ENCODE data around the gene PC. TPM values are rescaled to one million over a fixed set of nuclear protein-coding genes. Genes with fewer than 3 reads are reported as not detected.
A peak's percentile ranks its signal among the peaks of the same experiment; 100 is the strongest.

The PC gene
- total RNA-seq, 1 donor from 2014 or later: 10.5 TPM

DNA sequence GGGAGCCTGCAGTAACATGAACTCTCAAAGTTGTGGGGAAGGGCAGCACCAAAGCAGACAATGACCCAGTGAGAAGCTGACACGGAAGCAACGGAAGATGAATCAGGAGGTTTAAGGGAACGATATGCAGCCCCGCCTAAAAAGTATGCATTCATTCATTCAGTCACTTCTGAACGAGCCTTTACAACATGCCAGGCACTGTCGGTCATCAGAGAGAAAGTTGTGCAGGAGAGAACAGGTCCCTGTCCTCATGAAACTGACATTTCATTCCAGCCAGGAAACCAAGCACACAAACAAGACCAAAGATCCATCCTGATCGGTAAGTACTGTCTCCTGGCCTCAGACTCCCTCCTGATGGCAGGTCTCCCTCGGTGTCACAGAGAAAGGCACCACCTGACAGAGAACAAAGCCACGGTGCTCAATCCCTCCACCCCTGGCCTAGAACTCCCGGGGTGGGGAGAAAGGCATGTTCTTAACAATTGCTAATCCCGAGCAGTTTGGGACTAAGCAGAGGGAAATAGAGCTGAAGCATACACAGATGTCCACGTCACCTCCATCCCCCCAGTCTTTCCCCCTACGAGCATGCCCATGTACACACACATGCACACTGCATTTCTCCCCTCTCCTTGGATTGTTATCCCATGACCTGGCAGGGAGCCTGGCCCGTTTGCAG is 52.0 kb downstream of the PC start:
- peaks cover 25% of the 10 kb centered on the region for H3K4me1 ChIP-seq (ENCODE audit: insufficient read depth, low read length)
- no peaks in the 10 kb centered on the region for H3K36me3 Mint-ChIP-seq (ENCODE audit: low read depth, unreplicated experiment)
- peak overlapping the region; percentile 18 for H3K27ac Mint-ChIP-seq (ENCODE audit: unreplicated experiment)
- FAIRE-seq (no peak), DNase-seq (ENCODE audit: low read depth) (peak; percentile 55)
- peak overlapping the region; percentile 8 for H2AFZ ChIP-seq (ENCODE audit: low read depth, low read length)
- H3K9me3 Mint-ChIP-seq (ENCODE audit: unreplicated experiment): no peaks in the 10 kb centered on the region
- no peak overlapping the region for H3K4me3 Mint-ChIP-seq (ENCODE audit: unreplicated experiment)
- H3K9ac ChIP-seq (ENCODE audit: low read length): no peak overlapping the region
- H3K27me3 ChIP-seq (ENCODE audit: insufficient read depth, low read length): no peaks in the 10 kb centered on the region
- H3K4me1 Mint-ChIP-seq (ENCODE audit: low read depth, unreplicated experiment): peaks cover 19% of the 10 kb centered on the region
- H3K27ac ChIP-seq (ENCODE audit: low read depth, low read length): no peak overlapping the region
- no peaks in the 10 kb centered on the region for H3K36me3 ChIP-seq (ENCODE audit: insufficient read depth, low read length)
- no peaks in the 10 kb centered on the region for H3K79me2 ChIP-seq (ENCODE audit: insufficient read depth, low read length)
- no peak for TF ChIP-seq EZH2 (IDR thresholded peaks at IDR 0.05; ENCODE audit: insufficient read depth, low read length)
- TF ChIP-seq CTCF (IDR thresholded peaks at IDR 0.05; ENCODE audit: insufficient read depth, low read depth, low read length): no peak
- peaks cover 7% of the 10 kb centered on the region for H3K27me3 Mint-ChIP-seq (ENCODE audit: low read depth, unreplicated experiment)
- no peak overlapping the region for H3K4me3 ChIP-seq (ENCODE audit: insufficient read depth, low read depth, low read length)
- H3K4me2 ChIP-seq (ENCODE audit: low read length): peak overlapping the region; percentile 13
- H4K20me1 ChIP-seq (ENCODE audit: insufficient read depth, low read length): no peaks in the 10 kb centered on the region
- H3K9me3 ChIP-seq (ENCODE audit: insufficient read depth, low read depth, low read length): no peaks in the 10 kb centered on the region

- H3K4me1 ChIP-seq (ENCODE audit: insufficient read depth, low read length): peaks cover 25% of the 10 kb centered on the region
- no peaks in the 10 kb centered on the region for H3K36me3 Mint-ChIP-seq (ENCODE audit: low read depth, unreplicated experiment)
- peaks cover 7% of the 10 kb centered on the region for H3K27me3 Mint-ChIP-seq (ENCODE audit: low read depth, unreplicated experiment)
- no peak overlapping the region for H3K4me3 Mint-ChIP-seq (ENCODE audit: unreplicated experiment)
- H3K4me3 ChIP-seq (ENCODE audit: insufficient read depth, low read depth, low read length): no peak overlapping the region
- H4K20me1 ChIP-seq (ENCODE audit: insufficient read depth, low read length): no peaks in the 10 kb centered on the region
- FAIRE-seq (no peak), DNase-seq (ENCODE audit: low read depth) (no peak)
- H3K9me3 Mint-ChIP-seq (ENCODE audit: unreplicated experiment): no peaks in the 10 kb centered on the region
- H3K36me3 ChIP-seq (ENCODE audit: insufficient read depth, low read length): no peaks in the 10 kb centered on the region
- no peak overlapping the region for H3K27ac ChIP-seq (ENCODE audit: low read depth, low read length)
- H3K9ac ChIP-seq (ENCODE audit: low read length): no peak overlapping the region
- H2AFZ ChIP-seq (ENCODE audit: low read depth, low read length): no peak overlapping the region
- no peaks in the 10 kb centered on the region for H3K27me3 ChIP-seq (ENCODE audit: insufficient read depth, low read length)
- H3K79me2 ChIP-seq (ENCODE audit: insufficient read depth, low read length): no peaks in the 10 kb centered on the region
- H3K4me1 Mint-ChIP-seq (ENCODE audit: low read depth, unreplicated experiment): peaks cover 19% of the 10 kb centered on the region
- TF ChIP-seq CTCF (IDR thresholded peaks at IDR 0.05; ENCODE audit: insufficient read depth, low read depth, low read length) (no peak), EZH2 (IDR thresholded peaks at IDR 0.05; ENCODE audit: insufficient read depth, low read length) (no peak)
- H3K9me3 ChIP-seq (ENCODE audit: insufficient read depth, low read depth, low read length): no peaks in the 10 kb centered on the region
- H3K27ac Mint-ChIP-seq (ENCODE audit: unreplicated experiment): no peak overlapping the region
- H3K4me2 ChIP-seq (ENCODE audit: low read length): peak overlapping the region; percentile 13
These were observed 52.6 kb downstream of the PC start for GRCh38 chr11:66905631-66906030.

DNA sequence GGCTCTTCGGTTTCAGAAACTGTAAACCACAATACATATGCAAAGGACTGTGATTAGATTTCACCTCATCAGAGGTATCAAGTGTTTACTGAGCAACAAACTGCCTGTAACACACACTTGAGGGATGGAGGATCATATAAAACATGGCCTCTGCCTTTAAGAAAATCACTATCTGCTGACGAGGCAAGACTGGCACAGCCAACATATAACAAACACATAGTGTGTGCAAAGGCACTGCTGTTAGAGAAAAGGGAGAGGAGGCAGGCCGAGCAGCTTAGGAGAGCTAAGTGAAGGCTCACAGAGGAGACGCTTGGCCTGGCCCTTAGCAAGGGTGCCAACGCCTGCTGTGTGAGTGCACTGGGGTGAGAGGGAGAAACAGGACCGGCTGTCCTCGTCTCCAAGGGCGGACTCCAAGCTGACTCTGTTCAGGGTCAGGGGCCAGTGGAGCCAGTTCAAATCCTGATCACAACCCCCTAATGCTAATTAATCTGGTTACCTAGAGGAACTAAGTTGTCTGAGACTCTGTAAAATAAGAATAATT is 53.1 kb downstream of the PC start:
- Histone ChIP-seq H3K9ac (ENCODE audit: low read length) (no peak overlapping the region), H2AFZ (ENCODE audit: low read depth, low read length) (no peak overlapping the region), H4K20me1 (ENCODE audit: insufficient read depth, low read length) (no peaks in the 10 kb centered on the region), H3K4me1 (ENCODE audit: insufficient read depth, low read length) (peaks cover 25% of the 10 kb centered on the region), H3K4me3 (ENCODE audit: insufficient read depth, low read depth, low read length) (no peak overlapping the region), H3K36me3 (ENCODE audit: insufficient read depth, low read length) (no peaks in the 10 kb centered on the region), H3K79me2 (ENCODE audit: insufficient read depth, low read length) (no peaks in the 10 kb centered on the region), H3K9me3 (ENCODE audit: insufficient read depth, low read depth, low read length) (no peaks in the 10 kb centered on the region), H3K4me2 (ENCODE audit: low read length) (peak overlapping the region; percentile 37), H3K27ac (ENCODE audit: low read depth, low read length) (no peak overlapping the region), H3K27me3 (ENCODE audit: insufficient read depth, low read length) (no peaks in the 10 kb centered on the region)
- Mint-ChIP-seq H3K9me3 (ENCODE audit: unreplicated experiment) (no peaks in the 10 kb centered on the region), H3K4me3 (ENCODE audit: unreplicated experiment) (no peak overlapping the region), H3K27ac (ENCODE audit: unreplicated experiment) (no peak overlapping the region), H3K36me3 (ENCODE audit: low read depth, unreplicated experiment) (no peaks in the 10 kb centered on the region), H3K27me3 (ENCODE audit: low read depth, unreplicated experiment) (peaks cover 5% of the 10 kb centered on the region), H3K4me1 (ENCODE audit: low read depth, unreplicated experiment) (peaks cover 19% of the 10 kb centered on the region)
- FAIRE-seq (no peak), DNase-seq (ENCODE audit: low read depth) (no peak)
- TF ChIP-seq CTCF (IDR thresholded peaks at IDR 0.05; ENCODE audit: insufficient read depth, low read depth, low read length): no peak
- TF ChIP-seq EZH2 (IDR thresholded peaks at IDR 0.05; ENCODE audit: insufficient read depth, low read length): no peak

Data from astrocyte (in vitro differentiated cells and primary cell).